ENCODE measurements around the gene IBTK.
A peak's percentile ranks its signal among the peaks of the same experiment; 100 is the strongest.
"Not testable (repeated sequence)": the region's sequence is repeated elsewhere in the genome, so short reads cannot be mapped to it uniquely, and the experiment has no call there.

IBTK gene

GRCh38 chr6:82178077-82178758, 69.3 kb downstream of the IBTK start:
- peak; percentile 82 for DNase-seq

- peak; percentile 88 for DNase-seq
Observed at GRCh38 chr6:82176616-82177015, 70.9 kb downstream of the IBTK start.

GRCh38 chr6:82172594-82172993, 75.0 kb downstream of the IBTK start:
- DNase-seq: no peak

GRCh38 chr6:82169138-82169876, 78.2 kb downstream of the IBTK start:
- DNase-seq: no peak

GRCh38 chr6:82166493-82166892, 81.1 kb downstream of the IBTK start:
- DNase-seq: no peak

GRCh38 chr6:82160255-82160990, 87.1 kb downstream of the IBTK start:
- DNase-seq: no peak

- not testable (repeated sequence) for DNase-seq
Observed at GRCh38 chr6:82152786-82153185, 94.8 kb downstream of the IBTK start.

GRCh38 chr6:82151147-82151546, 96.4 kb downstream of the IBTK start:
- DNase-seq: not testable (repeated sequence)

GRCh38 chr6:82145926-82146452, 101.6 kb downstream of the IBTK start:
- DNase-seq: peak; percentile 12

- peak; percentile 96 for DNase-seq
Observed at GRCh38 chr6:82144852-82145340, 102.6 kb downstream of the IBTK start.

GRCh38 chr6:82144007-82144851, 103.3 kb downstream of the IBTK start:
- peak; percentile 97 for DNase-seq

- DNase-seq: peak; percentile 95
Observed at GRCh38 chr6:82143041-82143481, 104.5 kb downstream of the IBTK start.

- no peak for DNase-seq
Observed at GRCh38 chr6:82142524-82142923, 105.0 kb downstream of the IBTK start.

GRCh38 chr6:82138075-82138791, 109.3 kb downstream of the IBTK start:
- no peak for DNase-seq

GRCh38 chr6:82131441-82131840, 116.1 kb downstream of the IBTK start:
- DNase-seq: no peak

- DNase-seq: no peak
Observed at GRCh38 chr6:82129797-82130196, 117.7 kb downstream of the IBTK start.

- DNase-seq: not testable (repeated sequence)
Observed at GRCh38 chr6:82128973-82129372, 118.6 kb downstream of the IBTK start.

GRCh38 chr6:82123632-82124031, 123.9 kb downstream of the IBTK start:
- DNase-seq: no peak

All from fibroblast of skin of scalp (primary cell).